SK-N-SH (cell line): ENCODE measurements around the gene LPCAT1.

Source experiments
- CTCF ChIP-seq: fragments of 200-600 bp; sonication (generic); IDR thresholded peaks from 2 replicates; pipeline ENCODE4 v1.6.1; 2017; ENCODE audit warnings: antibody characterized with exemption, mild to moderate bottlenecking, moderate library complexity
- FOSL2 ChIP-seq: IDR thresholded peaks from 2 replicates; pipeline ENCODE4 v1.4.0; 2012; ENCODE audit warnings: low read depth, mild to moderate bottlenecking, moderate library complexity, borderline replicate concordance
- JUND ChIP-seq: IDR thresholded peaks from 2 replicates; pipeline ENCODE4 v1.4.0; 2012
- NFIC ChIP-seq: IDR thresholded peaks from 2 replicates; pipeline ENCODE4 v1.4.0; 2012; ENCODE audit warnings: borderline replicate concordance
- TF ChIP-seq, protein P1 (sequence below): IDR thresholded peaks from 2 replicates; pipeline ENCODE4 v1.6.1; 2012; ENCODE audit warnings: mild to moderate bottlenecking, low read depth, low read length, moderate library complexity

GRCh38 chr5:1537603-1538154 lies 13.9 kb upstream of the LPCAT1 start:
- TF ChIP-seq CTCF (no peak), NFIC (no peak), JUND (no peak), FOSL2 (no peak)
- TF ChIP-seq, protein P1, sequence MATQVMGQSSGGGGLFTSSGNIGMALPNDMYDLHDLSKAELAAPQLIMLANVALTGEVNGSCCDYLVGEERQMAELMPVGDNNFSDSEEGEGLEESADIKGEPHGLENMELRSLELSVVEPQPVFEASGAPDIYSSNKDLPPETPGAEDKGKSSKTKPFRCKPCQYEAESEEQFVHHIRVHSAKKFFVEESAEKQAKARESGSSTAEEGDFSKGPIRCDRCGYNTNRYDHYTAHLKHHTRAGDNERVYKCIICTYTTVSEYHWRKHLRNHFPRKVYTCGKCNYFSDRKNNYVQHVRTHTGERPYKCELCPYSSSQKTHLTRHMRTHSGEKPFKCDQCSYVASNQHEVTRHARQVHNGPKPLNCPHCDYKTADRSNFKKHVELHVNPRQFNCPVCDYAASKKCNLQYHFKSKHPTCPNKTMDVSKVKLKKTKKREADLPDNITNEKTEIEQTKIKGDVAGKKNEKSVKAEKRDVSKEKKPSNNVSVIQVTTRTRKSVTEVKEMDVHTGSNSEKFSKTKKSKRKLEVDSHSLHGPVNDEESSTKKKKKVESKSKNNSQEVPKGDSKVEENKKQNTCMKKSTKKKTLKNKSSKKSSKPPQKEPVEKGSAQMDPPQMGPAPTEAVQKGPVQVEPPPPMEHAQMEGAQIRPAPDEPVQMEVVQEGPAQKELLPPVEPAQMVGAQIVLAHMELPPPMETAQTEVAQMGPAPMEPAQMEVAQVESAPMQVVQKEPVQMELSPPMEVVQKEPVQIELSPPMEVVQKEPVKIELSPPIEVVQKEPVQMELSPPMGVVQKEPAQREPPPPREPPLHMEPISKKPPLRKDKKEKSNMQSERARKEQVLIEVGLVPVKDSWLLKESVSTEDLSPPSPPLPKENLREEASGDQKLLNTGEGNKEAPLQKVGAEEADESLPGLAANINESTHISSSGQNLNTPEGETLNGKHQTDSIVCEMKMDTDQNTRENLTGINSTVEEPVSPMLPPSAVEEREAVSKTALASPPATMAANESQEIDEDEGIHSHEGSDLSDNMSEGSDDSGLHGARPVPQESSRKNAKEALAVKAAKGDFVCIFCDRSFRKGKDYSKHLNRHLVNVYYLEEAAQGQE = no peak
